ENCODE results near the gene SIGLEC1. TPM values are rescaled to one million over a fixed set of nuclear protein-coding genes. Genes with fewer than 3 reads are reported as not detected.

Gene SIGLEC1
- total RNA-seq, 1 donor from 2014 or later = not detected

DNA sequence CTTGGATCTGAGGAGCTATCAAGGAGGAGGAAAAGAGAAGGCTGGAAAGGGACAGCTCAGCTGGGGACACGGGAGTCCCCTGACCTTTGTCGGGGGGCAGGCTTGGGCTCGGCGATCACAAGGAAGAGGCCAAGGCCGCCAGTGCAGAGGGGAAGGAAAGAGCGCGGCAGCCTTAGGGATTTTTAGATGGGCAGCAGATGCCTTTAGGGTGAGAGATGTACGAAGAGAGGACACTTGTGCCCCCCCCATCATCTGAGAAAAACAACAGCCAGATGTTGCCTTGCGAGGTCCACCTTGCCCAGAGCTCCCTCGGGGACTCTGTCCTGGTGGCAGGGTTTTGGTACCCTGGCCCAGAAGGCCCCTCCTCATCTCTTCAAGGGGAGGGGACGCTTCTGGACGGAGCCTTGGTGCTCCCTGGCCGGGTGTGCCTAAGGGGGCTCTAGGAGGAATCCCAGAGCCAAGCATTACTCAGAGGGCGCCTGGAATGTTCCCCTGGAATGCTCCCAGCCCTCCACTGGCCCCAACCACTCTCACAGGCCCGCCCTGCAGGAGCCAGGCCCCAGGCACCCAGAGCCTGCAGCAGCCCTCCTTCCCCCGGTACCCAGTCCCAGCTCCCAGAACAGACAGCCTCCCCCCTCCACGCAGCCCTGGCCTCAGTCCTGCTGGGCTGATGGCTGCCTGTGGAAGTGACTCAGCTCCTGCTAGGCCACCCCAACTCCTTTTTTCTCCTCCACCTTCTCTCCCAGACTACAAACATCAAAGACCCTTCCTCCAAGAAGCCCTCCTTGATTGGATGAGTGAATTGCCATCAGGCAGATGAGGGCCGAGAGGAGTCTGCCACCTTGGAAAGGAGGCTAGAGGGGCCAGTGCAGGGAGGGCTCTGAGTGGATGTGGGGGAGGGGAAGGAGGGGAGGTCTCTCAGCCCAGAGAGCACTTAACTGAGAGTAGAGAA is 32.4 kb downstream of the SIGLEC1 start:
- H3K9me3 Mint-ChIP-seq (ENCODE audit: unreplicated experiment) = no peaks in the 10 kb centered on the region
- peak overlapping the region; percentile 75 for H3K27ac Mint-ChIP-seq (ENCODE audit: unreplicated experiment)
- peaks cover 13% of the 10 kb centered on the region for H3K4me1 Mint-ChIP-seq (ENCODE audit: low read depth, unreplicated experiment)
- Histone ChIP-seq H3K9me3 (ENCODE audit: insufficient read depth, low read depth, low read length) (no peaks in the 10 kb centered on the region), H3K27me3 (ENCODE audit: insufficient read depth, low read length) (peaks cover 14% of the 10 kb centered on the region), H3K27ac (ENCODE audit: low read depth, low read length) (no peak overlapping the region), H3K4me2 (ENCODE audit: low read length) (peak overlapping the region; percentile 40), H3K79me2 (ENCODE audit: insufficient read depth, low read length) (no peaks in the 10 kb centered on the region), H3K36me3 (ENCODE audit: insufficient read depth, low read length) (no peaks in the 10 kb centered on the region), H2AFZ (ENCODE audit: low read depth, low read length) (no peak overlapping the region), H3K4me1 (ENCODE audit: insufficient read depth, low read length) (peaks cover 33% of the 10 kb centered on the region), H3K4me3 (ENCODE audit: insufficient read depth, low read depth, low read length) (no peak overlapping the region), H3K9ac (ENCODE audit: low read length) (peak overlapping the region; percentile 2), H4K20me1 (ENCODE audit: insufficient read depth, low read length) (no peaks in the 10 kb centered on the region)
- DNase-seq (ENCODE audit: low read depth) = peak; percentile 65
- H3K4me3 Mint-ChIP-seq (ENCODE audit: unreplicated experiment) = peak overlapping the region; percentile 69
- FAIRE-seq = no peak
- H3K27me3 Mint-ChIP-seq (ENCODE audit: low read depth, unreplicated experiment) = peaks cover 25% of the 10 kb centered on the region
- TF ChIP-seq, protein P1, sequence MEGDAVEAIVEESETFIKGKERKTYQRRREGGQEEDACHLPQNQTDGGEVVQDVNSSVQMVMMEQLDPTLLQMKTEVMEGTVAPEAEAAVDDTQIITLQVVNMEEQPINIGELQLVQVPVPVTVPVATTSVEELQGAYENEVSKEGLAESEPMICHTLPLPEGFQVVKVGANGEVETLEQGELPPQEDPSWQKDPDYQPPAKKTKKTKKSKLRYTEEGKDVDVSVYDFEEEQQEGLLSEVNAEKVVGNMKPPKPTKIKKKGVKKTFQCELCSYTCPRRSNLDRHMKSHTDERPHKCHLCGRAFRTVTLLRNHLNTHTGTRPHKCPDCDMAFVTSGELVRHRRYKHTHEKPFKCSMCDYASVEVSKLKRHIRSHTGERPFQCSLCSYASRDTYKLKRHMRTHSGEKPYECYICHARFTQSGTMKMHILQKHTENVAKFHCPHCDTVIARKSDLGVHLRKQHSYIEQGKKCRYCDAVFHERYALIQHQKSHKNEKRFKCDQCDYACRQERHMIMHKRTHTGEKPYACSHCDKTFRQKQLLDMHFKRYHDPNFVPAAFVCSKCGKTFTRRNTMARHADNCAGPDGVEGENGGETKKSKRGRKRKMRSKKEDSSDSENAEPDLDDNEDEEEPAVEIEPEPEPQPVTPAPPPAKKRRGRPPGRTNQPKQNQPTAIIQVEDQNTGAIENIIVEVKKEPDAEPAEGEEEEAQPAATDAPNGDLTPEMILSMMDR (IDR thresholded peaks at IDR 0.05; ENCODE audit: insufficient read depth, low read depth, low read length) = no peak
- no peak for TF ChIP-seq EZH2 (IDR thresholded peaks at IDR 0.05; ENCODE audit: insufficient read depth, low read length)
- no peaks in the 10 kb centered on the region for H3K36me3 Mint-ChIP-seq (ENCODE audit: low read depth, unreplicated experiment)

DNA sequence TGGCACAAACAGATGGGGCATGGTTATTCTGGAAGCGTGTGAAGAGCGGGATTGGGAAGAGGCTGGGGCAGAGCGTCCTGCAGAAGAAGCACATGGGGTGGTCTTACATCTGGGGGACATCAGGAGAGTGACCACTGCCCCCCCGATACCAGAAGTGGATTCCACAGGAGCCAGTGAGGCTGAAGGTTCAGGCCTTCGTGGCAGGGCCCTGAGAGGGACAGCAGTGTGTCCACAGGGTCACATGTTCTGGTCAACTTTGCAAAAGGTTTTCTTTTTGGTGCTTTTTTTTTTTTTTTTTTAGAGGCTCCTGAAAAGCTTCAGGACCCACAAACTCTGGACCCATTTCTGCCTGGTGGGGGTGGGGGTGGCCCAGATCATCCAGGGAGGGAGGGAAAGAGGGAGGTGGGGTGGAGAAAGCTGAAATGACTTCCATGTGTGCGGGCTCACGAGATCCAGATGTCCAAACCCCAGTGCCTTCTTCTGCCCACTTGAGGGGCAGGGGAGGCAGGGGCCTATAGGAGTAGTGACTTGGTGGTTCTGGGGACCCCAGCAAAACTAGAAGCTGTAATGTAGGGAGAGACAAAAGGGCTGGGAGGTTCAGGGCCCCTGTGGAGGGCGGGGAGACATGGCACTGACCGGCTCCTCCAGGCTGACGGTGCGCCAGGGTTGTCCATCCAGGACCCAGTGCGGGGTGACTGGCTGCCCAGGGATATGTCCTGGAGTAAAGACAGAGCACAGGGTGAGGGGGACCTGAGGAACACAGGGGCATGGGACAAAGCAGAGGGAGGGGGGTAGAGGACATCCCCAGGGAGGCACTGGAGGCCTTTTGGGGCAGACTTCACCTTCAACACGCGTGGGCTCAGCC is 33.3 kb downstream of the SIGLEC1 start:
- FAIRE-seq (no peak), DNase-seq (ENCODE audit: low read depth) (no peak)
- peak overlapping the region; percentile 69 for H3K4me3 Mint-ChIP-seq (ENCODE audit: unreplicated experiment)
- Histone ChIP-seq H3K36me3 (ENCODE audit: insufficient read depth, low read length) (no peaks in the 10 kb centered on the region), H3K9ac (ENCODE audit: low read length) (no peak overlapping the region), H3K4me3 (ENCODE audit: insufficient read depth, low read depth, low read length) (no peak overlapping the region), H3K79me2 (ENCODE audit: insufficient read depth, low read length) (no peaks in the 10 kb centered on the region), H3K27me3 (ENCODE audit: insufficient read depth, low read length) (peaks cover 22% of the 10 kb centered on the region), H3K27ac (ENCODE audit: low read depth, low read length) (no peak overlapping the region), H4K20me1 (ENCODE audit: insufficient read depth, low read length) (no peaks in the 10 kb centered on the region), H2AFZ (ENCODE audit: low read depth, low read length) (no peak overlapping the region), H3K4me1 (ENCODE audit: insufficient read depth, low read length) (peaks cover 33% of the 10 kb centered on the region), H3K4me2 (ENCODE audit: low read length) (no peak overlapping the region), H3K9me3 (ENCODE audit: insufficient read depth, low read depth, low read length) (no peaks in the 10 kb centered on the region)
- peaks cover 26% of the 10 kb centered on the region for H3K27me3 Mint-ChIP-seq (ENCODE audit: low read depth, unreplicated experiment)
- H3K27ac Mint-ChIP-seq (ENCODE audit: unreplicated experiment) = no peak overlapping the region
- no peaks in the 10 kb centered on the region for H3K36me3 Mint-ChIP-seq (ENCODE audit: low read depth, unreplicated experiment)
- H3K9me3 Mint-ChIP-seq (ENCODE audit: unreplicated experiment) = no peaks in the 10 kb centered on the region
- TF ChIP-seq EZH2 (IDR thresholded peaks at IDR 0.05; ENCODE audit: insufficient read depth, low read length) = no peak
- TF ChIP-seq, protein P1 (IDR thresholded peaks at IDR 0.05; ENCODE audit: insufficient read depth, low read depth, low read length) = no peak
- peaks cover 13% of the 10 kb centered on the region for H3K4me1 Mint-ChIP-seq (ENCODE audit: low read depth, unreplicated experiment)

Data from astrocyte (in vitro differentiated cells and primary cell).